Measurements from ENCODE around the gene XXYLT1.

The XXYLT1 gene

GRCh38 chr3:195249858-195250464 is 21.0 kb downstream of the XXYLT1 start:
- ChIA-PET CTCF (interaction anchor here (0.8 to 2.1 kb wide), 3 partner anchors 20 to 567 kb away, joined by 3 to 17 read pairs (median 6); no protein-coding TSS in a partner anchor), POLR2A (no interaction called here)
- no peak for TF ChIP-seq CTCF (IDR thresholded peaks at IDR 0.05; ENCODE audit: insufficient read depth, low read length, missing control alignments)
- no peak for DNase-seq (ENCODE audit: low read depth, low spot score)
- no peak overlapping the region for H3K4me3 ChIP-seq (ENCODE audit: low read depth, low read length)

GRCh38 chr3:195249057-195249770 is 21.7 kb downstream of the XXYLT1 start:
- no peak for DNase-seq (ENCODE audit: low read depth, low spot score)
- ChIA-PET CTCF (interaction anchor here (0.7 to 2.1 kb wide), 5 partner anchors 21 to 578 kb away, joined by 3 to 17 read pairs (median 3); no protein-coding TSS in a partner anchor), POLR2A (no interaction called here)
- no peak for TF ChIP-seq CTCF (IDR thresholded peaks at IDR 0.05; ENCODE audit: insufficient read depth, low read length, missing control alignments)
- H3K4me3 ChIP-seq (ENCODE audit: low read depth, low read length): no peak overlapping the region

GRCh38 chr3:195248281-195248680 is 22.7 kb downstream of the XXYLT1 start:
- TF ChIP-seq CTCF (IDR thresholded peaks at IDR 0.05; ENCODE audit: insufficient read depth, low read length, missing control alignments): no peak
- ChIA-PET CTCF (interaction anchor here (0.7 to 1.1 kb wide), 2 partner anchors 141 to 576 kb away, joined by 3 read pairs; no protein-coding TSS in a partner anchor), POLR2A (no interaction called here)
- DNase-seq (ENCODE audit: low read depth, low spot score): no peak
- H3K4me3 ChIP-seq (ENCODE audit: low read depth, low read length): no peak overlapping the region

GRCh38 chr3:195247863-195248189 is 23.1 kb downstream of the XXYLT1 start:
- ChIA-PET POLR2A (no interaction called here), CTCF (interaction anchor here (1.1 kb wide), 1 partner anchor 575 kb away, joined by 3 read pairs; no protein-coding TSS in a partner anchor)
- DNase-seq (ENCODE audit: low read depth, low spot score): no peak
- no peak overlapping the region for H3K4me3 ChIP-seq (ENCODE audit: low read depth, low read length)
- TF ChIP-seq CTCF (IDR thresholded peaks at IDR 0.05; ENCODE audit: insufficient read depth, low read length, missing control alignments): no peak

GRCh38 chr3:195247086-195247862 is 23.7 kb downstream of the XXYLT1 start:
- CTCF ChIA-PET: interaction anchor here (1.1 kb wide), 1 partner anchor 575 kb away, joined by 3 read pairs; no protein-coding TSS in a partner anchor
- DNase-seq (ENCODE audit: low read depth, low spot score): no peak
- TF ChIP-seq CTCF (IDR thresholded peaks at IDR 0.05; ENCODE audit: insufficient read depth, low read length, missing control alignments): no peak
- POLR2A ChIA-PET: no interaction called here
- H3K4me3 ChIP-seq (ENCODE audit: low read depth, low read length): no peak overlapping the region

GRCh38 chr3:195246581-195246995 is 24.4 kb downstream of the XXYLT1 start:
- POLR2A ChIA-PET: no interaction called here
- H3K4me3 ChIP-seq (ENCODE audit: low read depth, low read length): no peak overlapping the region
- CTCF ChIA-PET: interaction anchor here (0.9 kb wide), 1 partner anchor 140 kb away, joined by 3 read pairs; no protein-coding TSS in a partner anchor
- no peak for DNase-seq (ENCODE audit: low read depth, low spot score)
- no peak for TF ChIP-seq CTCF (IDR thresholded peaks at IDR 0.05; ENCODE audit: insufficient read depth, low read length, missing control alignments)

Data from AG04449 (cell line).